ENCODE data around the gene RPTOR. TPM values are rescaled to one million over a fixed set of nuclear protein-coding genes. Genes with fewer than 3 reads are reported as not detected.

Gene RPTOR
- total RNA-seq, 1 experiment from 2014 or later = 25.1 TPM

- no peak overlapping the region for H4K5ac ChIP-seq (ENCODE audit: insufficient read length, low read depth, low read length)
- H3K23ac ChIP-seq (ENCODE audit: insufficient read length, low read depth, low read length) = no peak overlapping the region
- Mint-ChIP-seq H3K36me3 (ENCODE audit: insufficient read depth in 1 of 3, low read depth in 3 of 3) (peaks cover 0 to 8% (median 2%) of the 10 kb centered on the region in 3 experiments; a peak in 4 of 7 replicates), H3K27ac (no peak overlapping the region), H3K9me3 (no peaks in the 10 kb centered on the region; a peak in 1 of 5 replicates), H3K27me3 (ENCODE audit: low read depth) (peaks cover 14% of the 10 kb centered on the region), H3K4me1 (peaks cover 39 to 41% of the 10 kb centered on the region in 2 experiments), H3K4me3 (no peak overlapping the region)
- H3K18ac ChIP-seq (ENCODE audit: insufficient read length, low read depth, low read length) = no peak overlapping the region
- H4K8ac ChIP-seq (replicated peaks; ENCODE audit: insufficient read length, low read depth, low read length) = no peak overlapping the region
- H2BK20ac ChIP-seq (ENCODE audit: low read depth, low read length, poor library complexity, severe bottlenecking) = no peak overlapping the region
- H4K20me1 ChIP-seq (ENCODE audit: control insufficient read depth, insufficient read depth, insufficient read length) = peaks cover 3% of the 10 kb centered on the region
- no peak overlapping the region for H3K4ac ChIP-seq (ENCODE audit: low read depth, low read length)
- no peaks in the 10 kb centered on the region for H3K79me2 ChIP-seq (ENCODE audit: insufficient read depth, low read length)
- H2BK5ac ChIP-seq (ENCODE audit: insufficient read length, low read length) = no peak overlapping the region
- H3K23me2 ChIP-seq (ENCODE audit: insufficient read length, low read depth, low read length, poor library complexity, severe bottlenecking) = no peaks in the 10 kb centered on the region
- no peak overlapping the region for H2BK12ac ChIP-seq (ENCODE audit: insufficient read length, low read depth, low read length)
- H2BK120ac ChIP-seq (ENCODE audit: low read depth, low read length, poor library complexity, severe bottlenecking) = no peak overlapping the region
- no peak overlapping the region for H2AK5ac ChIP-seq (ENCODE audit: insufficient read length, low read length)
- H2AFZ ChIP-seq (ENCODE audit: low read length) = no peak overlapping the region
- peaks cover 9% of the 10 kb centered on the region; the same call in 1 of the 2 replicates for H3K4me1 ChIP-seq (ENCODE audit: insufficient read depth, low read length)
- DNase-seq = no peak
- no peak for TF ChIP-seq CTCF (conservative IDR thresholded peaks at IDR 0.05)
- WGBS (ENCODE audit: extremely low coverage, insufficient read length, low lambda C conversion rate) = no CpG with 5 or more reads among the region's 36 CpGs
- H3K56ac ChIP-seq (ENCODE audit: insufficient read length, low read depth, low read length) = no peak overlapping the region
- H3K14ac ChIP-seq (ENCODE audit: insufficient read depth, low read length) = no peak overlapping the region
- no peak overlapping the region for H2BK15ac ChIP-seq (ENCODE audit: low read depth, low read length)
- H3K4me2 ChIP-seq (ENCODE audit: insufficient read depth, insufficient read length, low read length) = no peak overlapping the region
- no peak overlapping the region for H3K27ac ChIP-seq (ENCODE audit: insufficient read length, low read depth, low read length)
- no peak overlapping the region for H4K91ac ChIP-seq (ENCODE audit: insufficient read length, low read depth, low read length)
- no peaks in the 10 kb centered on the region for H3K79me1 ChIP-seq (ENCODE audit: insufficient read depth, low read depth, low read length, poor library complexity, severe bottlenecking)
- no peaks in the 10 kb centered on the region for H3K27me3 ChIP-seq (ENCODE audit: insufficient read depth, low read length)
- no peak overlapping the region for H3T11ph ChIP-seq (ENCODE audit: low read length)
- no peaks in the 10 kb centered on the region for H3K9me3 ChIP-seq (ENCODE audit: control insufficient read depth, low read depth, low read length)
- H3K9ac ChIP-seq (ENCODE audit: extremely low read depth, insufficient read length, low read length) = no peak overlapping the region
Observed at GRCh38 chr17:80824549-80825470, 280.2 kb downstream of the RPTOR start.

All from H9 (cell line).